Vagina (tissue), 2 donors: ENCODE data around the gene VPS18.

Source experiments
- POLR2AphosphoS5 ChIP-seq, 2 donors: sonication (generic); formaldehyde crosslinking; IDR thresholded peaks; one replicate each; pipeline ENCODE4 v1.9.0; 2017; ENCODE audit warnings: antibody characterized with exemption in 2 of 2, mild to moderate bottlenecking in 2 of 2, low read depth in 1 of 2; ENCODE audit not compliant: insufficient read depth in 1 of 2
- TF ChIP-seq, protein P1 (sequence below), 3 experiments: fragments of 450-650 bp in 2 of 3; fragments of 200-600 bp in 1 of 3; sonication (generic) in 1 of 3; IDR thresholded peaks; one replicate each; pipeline ENCODE4 v1.5.1; 2017 to 2019; ENCODE audit warnings: antibody characterized with exemption in 3 of 3, mild to moderate bottlenecking in 2 of 3, moderate library complexity in 2 of 3

DNA sequence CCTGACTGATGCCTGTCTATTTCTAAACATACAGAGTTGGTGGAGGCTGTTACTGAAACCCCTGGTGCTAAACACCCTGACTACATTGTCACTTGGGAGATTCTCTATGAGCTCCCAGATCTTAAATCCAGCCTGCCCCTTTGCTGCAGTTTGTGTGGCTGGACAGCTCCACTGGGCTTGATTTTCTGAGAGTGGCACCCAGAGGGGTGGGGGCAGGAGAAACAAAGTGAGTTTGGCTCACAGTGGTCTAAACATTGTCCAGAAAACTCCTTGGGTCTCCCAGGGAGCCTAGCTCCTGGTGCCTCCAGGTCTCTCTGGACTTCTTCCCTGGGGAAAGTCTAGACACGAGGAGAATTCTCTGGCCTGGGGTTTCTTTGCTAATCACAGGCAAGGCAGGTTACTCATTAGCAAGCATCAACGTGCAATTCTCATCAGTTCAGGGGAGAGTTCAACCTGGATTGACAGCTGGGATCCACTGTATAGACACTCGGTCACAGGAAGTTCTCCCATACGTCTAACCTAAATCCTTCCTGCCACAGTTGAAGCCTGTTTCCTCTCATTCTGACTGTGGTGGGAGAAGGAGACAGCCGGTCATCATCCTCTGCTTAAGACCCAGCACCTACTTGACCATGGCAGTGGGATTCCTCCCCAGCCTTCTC lies 27.8 kb downstream of the VPS18 start:
- TF ChIP-seq, protein P1, sequence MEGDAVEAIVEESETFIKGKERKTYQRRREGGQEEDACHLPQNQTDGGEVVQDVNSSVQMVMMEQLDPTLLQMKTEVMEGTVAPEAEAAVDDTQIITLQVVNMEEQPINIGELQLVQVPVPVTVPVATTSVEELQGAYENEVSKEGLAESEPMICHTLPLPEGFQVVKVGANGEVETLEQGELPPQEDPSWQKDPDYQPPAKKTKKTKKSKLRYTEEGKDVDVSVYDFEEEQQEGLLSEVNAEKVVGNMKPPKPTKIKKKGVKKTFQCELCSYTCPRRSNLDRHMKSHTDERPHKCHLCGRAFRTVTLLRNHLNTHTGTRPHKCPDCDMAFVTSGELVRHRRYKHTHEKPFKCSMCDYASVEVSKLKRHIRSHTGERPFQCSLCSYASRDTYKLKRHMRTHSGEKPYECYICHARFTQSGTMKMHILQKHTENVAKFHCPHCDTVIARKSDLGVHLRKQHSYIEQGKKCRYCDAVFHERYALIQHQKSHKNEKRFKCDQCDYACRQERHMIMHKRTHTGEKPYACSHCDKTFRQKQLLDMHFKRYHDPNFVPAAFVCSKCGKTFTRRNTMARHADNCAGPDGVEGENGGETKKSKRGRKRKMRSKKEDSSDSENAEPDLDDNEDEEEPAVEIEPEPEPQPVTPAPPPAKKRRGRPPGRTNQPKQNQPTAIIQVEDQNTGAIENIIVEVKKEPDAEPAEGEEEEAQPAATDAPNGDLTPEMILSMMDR (IDR thresholded peaks at IDR 0.05): no peak
- no peak for TF ChIP-seq POLR2AphosphoS5 (IDR thresholded peaks at IDR 0.05; ENCODE audit: insufficient read depth in 1 of 2, low read depth in 1 of 2)
